HG03025 (cell line): ENCODE data around the gene C1QTNF6.

Experiments used
- ATAC-seq: cut with Tn5 transposase; IDR thresholded peaks from one replicate; pipeline ENCODE4 v1.9.1; 2021; ENCODE audit warnings: mild to moderate bottlenecking, moderate library complexity; ENCODE audit not compliant: unreplicated experiment, low FRiP score

C1QTNF6 gene

GRCh38 chr22:37224757-37225420 is 36.8 kb upstream of the C1QTNF6 start:
- no peak for ATAC-seq

GRCh38 chr22:37223965-37224551 is 36.0 kb upstream of the C1QTNF6 start:
- no peak for ATAC-seq

GRCh38 chr22:37222440-37222971 is 34.5 kb upstream of the C1QTNF6 start:
- no peak for ATAC-seq

GRCh38 chr22:37221424-37222333 is 33.6 kb upstream of the C1QTNF6 start:
- no peak for ATAC-seq

- no peak for ATAC-seq
Observed at GRCh38 chr22:37220543-37220981, 32.5 kb upstream of the C1QTNF6 start.

- ATAC-seq = peak; percentile 25
Observed at GRCh38 chr22:37219533-37219932, 31.5 kb upstream of the C1QTNF6 start.

GRCh38 chr22:37218771-37219411 is 30.8 kb upstream of the C1QTNF6 start:
- peak; percentile 70 for ATAC-seq

- ATAC-seq = no peak
Observed at GRCh38 chr22:37218399-37218770, 30.3 kb upstream of the C1QTNF6 start.

GRCh38 chr22:37215890-37216289 is 27.8 kb upstream of the C1QTNF6 start:
- ATAC-seq = no peak

- no peak for ATAC-seq
Observed at GRCh38 chr22:37214731-37215030, 26.6 kb upstream of the C1QTNF6 start.

- no peak for ATAC-seq
Observed at GRCh38 chr22:37213941-37214730, 26.1 kb upstream of the C1QTNF6 start.

- no peak for ATAC-seq
Observed at GRCh38 chr22:37213218-37213855, 25.3 kb upstream of the C1QTNF6 start.

GRCh38 chr22:37212174-37212906 is 24.3 kb upstream of the C1QTNF6 start, which contains the start of gene SSTR3:
TSS of gene SSTR3 (minus strand) at chr22:37212477. CDS start at chr22:37207803, 4,674 bp downstream.
- no peak for ATAC-seq

GRCh38 chr22:37211866-37212173 is 23.8 kb upstream of the C1QTNF6 start:
- ATAC-seq = no peak

GRCh38 chr22:37211075-37211865 is 23.2 kb upstream of the C1QTNF6 start:
- ATAC-seq = no peak

GRCh38 chr22:37210041-37210803 is 22.2 kb upstream of the C1QTNF6 start:
- ATAC-seq = no peak

GRCh38 chr22:37209140-37209845 is 21.2 kb upstream of the C1QTNF6 start:
- no peak for ATAC-seq
